ENCODE data around the gene B4GALT4.

DNA sequence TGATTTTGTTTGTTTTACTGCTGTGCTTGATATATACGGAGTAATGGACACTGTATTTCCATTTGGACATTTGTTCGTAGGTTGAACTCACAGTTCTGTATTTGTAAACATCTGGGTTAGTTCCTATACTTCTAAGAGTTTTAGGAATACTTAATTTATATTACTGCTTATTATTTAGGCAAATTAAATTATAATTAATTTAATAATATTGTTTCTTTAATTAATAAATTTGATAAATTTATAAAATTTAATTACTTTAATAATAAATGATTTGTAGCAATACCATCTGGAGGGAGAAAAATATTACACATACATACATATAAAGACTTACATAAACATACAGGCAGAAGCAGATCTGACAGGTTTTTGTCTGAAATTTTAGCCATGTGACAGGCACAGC, 14.5 kb upstream of the B4GALT4 start:
- TF ChIP-seq RAD21 (IDR thresholded peaks at IDR 0.05; ENCODE audit: low read length): no peak
- TF ChIP-seq, protein P1, sequence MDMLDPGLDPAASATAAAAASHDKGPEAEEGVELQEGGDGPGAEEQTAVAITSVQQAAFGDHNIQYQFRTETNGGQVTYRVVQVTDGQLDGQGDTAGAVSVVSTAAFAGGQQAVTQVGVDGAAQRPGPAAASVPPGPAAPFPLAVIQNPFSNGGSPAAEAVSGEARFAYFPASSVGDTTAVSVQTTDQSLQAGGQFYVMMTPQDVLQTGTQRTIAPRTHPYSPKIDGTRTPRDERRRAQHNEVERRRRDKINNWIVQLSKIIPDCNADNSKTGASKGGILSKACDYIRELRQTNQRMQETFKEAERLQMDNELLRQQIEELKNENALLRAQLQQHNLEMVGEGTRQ (IDR thresholded peaks at IDR 0.05; ENCODE audit: borderline replicate concordance, low read depth, low read length): no peak
